HCT116 (cell line): Measurements from ENCODE around the gene PREX1.

ENCODE experiments used
- EZH2phosphoT487 ChIP-seq: fragments of 200-600 bp; IDR thresholded peaks from 2 replicates; pipeline ENCODE4 v1.6.1; 2018; ENCODE audit warnings: antibody characterized with exemption, borderline replicate concordance
- FOSL1 ChIP-seq: IDR thresholded peaks from 2 replicates; pipeline ENCODE4 v1.6.1; 2012; ENCODE audit warnings: low read depth
- POLR2A ChIP-seq: IDR thresholded peaks from 2 replicates; pipeline ENCODE4 v1.7.0; 2011; ENCODE audit warnings: borderline replicate concordance; ENCODE audit not compliant: insufficient read depth, insufficient read length; ENCODE audit errors: extremely low read depth
- POLR2AphosphoS5 ChIP-seq: IDR thresholded peaks from 2 replicates; pipeline ENCODE4 v1.6.1; 2011; ENCODE audit warnings: mild to moderate bottlenecking, low read depth, low read length, moderate library complexity
- RAD21 ChIP-seq: IDR thresholded peaks from 2 replicates; pipeline ENCODE4 v1.6.1; 2012; ENCODE audit warnings: low read depth, mild to moderate bottlenecking
- SP1 ChIP-seq: IDR thresholded peaks from 2 replicates; pipeline ENCODE4 v1.6.1; 2012; ENCODE audit warnings: low read depth
- SRF ChIP-seq: IDR thresholded peaks from 2 replicates; pipeline ENCODE4 v1.6.1; 2012; ENCODE audit warnings: low read depth
- YY1 ChIP-seq: IDR thresholded peaks from 2 replicates; pipeline ENCODE4 v1.6.1; 2011; ENCODE audit warnings: low read length, low read depth, moderate library complexity, mild to moderate bottlenecking; ENCODE audit not compliant: insufficient replicate concordance; ENCODE audit errors: extremely low read depth
- TF ChIP-seq, protein P1 (sequence below), 3 experiments: fragments of 200-600 bp in 1 of 3; sonication (generic) in 1 of 3; IDR thresholded peaks in 2 of 3; conservative IDR thresholded peaks in 1 of 3; 2 replicates each; pipeline ENCODE4 v1.5.1; 2012 to 2017; ENCODE audit warnings: low read depth in 2 of 3, low read length in 2 of 3, antibody characterized with exemption in 1 of 3, borderline replicate concordance in 1 of 3, control low read depth in 1 of 3, mild to moderate bottlenecking in 1 of 3, mixed read lengths in 1 of 3, mixed run types in 1 of 3, moderate library complexity in 1 of 3; ENCODE audit not compliant: insufficient read depth in 1 of 3

DNA sequence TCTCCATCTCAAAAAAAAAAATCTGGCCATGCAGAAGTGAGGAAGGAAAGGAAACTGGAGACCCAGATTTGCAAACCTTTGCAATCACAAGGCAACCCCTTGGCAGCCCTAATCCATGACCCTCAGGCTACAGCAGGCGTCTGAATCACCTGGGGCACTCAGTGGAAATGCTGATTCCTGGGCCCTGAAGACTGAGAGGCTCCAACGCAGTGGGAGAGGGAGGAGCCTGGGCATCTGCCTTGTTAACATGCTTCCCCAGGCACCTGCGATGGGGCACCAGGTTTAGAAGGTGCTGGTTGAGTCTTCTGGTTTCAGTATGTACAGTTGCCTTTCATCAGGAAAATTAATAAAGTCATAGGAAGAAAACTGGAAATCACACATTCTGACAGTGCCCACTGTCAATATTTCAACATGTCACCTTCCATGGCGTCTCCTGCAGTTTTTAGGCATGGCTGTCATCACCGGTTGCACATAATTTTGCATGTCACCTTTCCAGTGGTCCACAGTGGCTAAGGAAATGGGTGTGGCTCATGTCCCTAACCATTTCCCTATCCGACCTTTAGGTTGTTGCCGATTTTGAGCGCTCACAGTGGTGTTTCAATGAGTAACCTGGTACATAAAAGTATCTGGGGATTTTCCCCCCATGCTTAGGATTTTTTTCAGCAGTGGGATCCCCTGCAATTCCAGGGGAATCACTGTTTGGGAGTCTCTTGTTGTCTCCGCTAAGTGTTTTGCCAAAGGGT, 56.9 kb downstream of the PREX1 start:
- TF ChIP-seq YY1 (no peak), EZH2phosphoT487 (no peak), POLR2A (no peak), RAD21 (no peak), POLR2AphosphoS5 (no peak), FOSL1 (no peak), SRF (no peak), SP1 (no peak)
- TF ChIP-seq, protein P1, sequence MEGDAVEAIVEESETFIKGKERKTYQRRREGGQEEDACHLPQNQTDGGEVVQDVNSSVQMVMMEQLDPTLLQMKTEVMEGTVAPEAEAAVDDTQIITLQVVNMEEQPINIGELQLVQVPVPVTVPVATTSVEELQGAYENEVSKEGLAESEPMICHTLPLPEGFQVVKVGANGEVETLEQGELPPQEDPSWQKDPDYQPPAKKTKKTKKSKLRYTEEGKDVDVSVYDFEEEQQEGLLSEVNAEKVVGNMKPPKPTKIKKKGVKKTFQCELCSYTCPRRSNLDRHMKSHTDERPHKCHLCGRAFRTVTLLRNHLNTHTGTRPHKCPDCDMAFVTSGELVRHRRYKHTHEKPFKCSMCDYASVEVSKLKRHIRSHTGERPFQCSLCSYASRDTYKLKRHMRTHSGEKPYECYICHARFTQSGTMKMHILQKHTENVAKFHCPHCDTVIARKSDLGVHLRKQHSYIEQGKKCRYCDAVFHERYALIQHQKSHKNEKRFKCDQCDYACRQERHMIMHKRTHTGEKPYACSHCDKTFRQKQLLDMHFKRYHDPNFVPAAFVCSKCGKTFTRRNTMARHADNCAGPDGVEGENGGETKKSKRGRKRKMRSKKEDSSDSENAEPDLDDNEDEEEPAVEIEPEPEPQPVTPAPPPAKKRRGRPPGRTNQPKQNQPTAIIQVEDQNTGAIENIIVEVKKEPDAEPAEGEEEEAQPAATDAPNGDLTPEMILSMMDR (IDR thresholded peaks at IDR 0.05 in 2 of 3, conservative IDR thresholded peaks at IDR 0.05 in 1 of 3; ENCODE audit: borderline replicate concordance in 1 of 3, insufficient read depth in 1 of 3, low read depth in 2 of 3, low read length in 2 of 3): no peak
